ENCODE data around the gene EIF4EBP3.
"Not testable (repeated sequence)": the region's sequence is repeated elsewhere in the genome, so short reads cannot be mapped to it uniquely, and the experiment has no call there.

EIF4EBP3 gene

DNA sequence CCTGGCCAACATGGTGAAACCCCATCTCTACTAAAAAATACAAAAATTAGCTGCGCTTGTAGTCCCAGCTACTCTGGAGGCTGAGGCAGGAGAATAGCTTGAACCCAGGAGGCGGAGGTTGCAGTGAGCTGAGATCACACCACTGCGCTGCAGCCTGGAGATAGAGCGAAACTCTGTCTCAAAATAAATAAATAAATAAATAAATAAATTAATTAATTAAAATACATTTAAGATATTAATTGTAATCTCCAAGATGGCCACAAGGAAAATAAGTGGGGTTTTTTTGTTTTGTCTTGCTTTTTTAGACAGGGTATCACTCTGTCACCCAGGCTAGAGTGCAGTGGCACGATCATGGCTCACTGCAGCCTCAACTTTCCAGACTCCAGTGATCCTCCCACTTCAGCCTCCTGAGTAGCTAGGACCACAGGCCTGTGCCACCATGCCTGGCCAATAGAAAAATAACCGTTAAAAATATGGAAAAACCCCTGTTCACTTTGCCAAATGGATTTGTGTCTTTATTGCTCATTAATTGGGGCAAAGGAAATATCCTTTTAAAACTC lies 31.8 kb downstream of the EIF4EBP3 start:
- DNase-seq (ENCODE audit: low spot score) = not testable (repeated sequence)

DNA sequence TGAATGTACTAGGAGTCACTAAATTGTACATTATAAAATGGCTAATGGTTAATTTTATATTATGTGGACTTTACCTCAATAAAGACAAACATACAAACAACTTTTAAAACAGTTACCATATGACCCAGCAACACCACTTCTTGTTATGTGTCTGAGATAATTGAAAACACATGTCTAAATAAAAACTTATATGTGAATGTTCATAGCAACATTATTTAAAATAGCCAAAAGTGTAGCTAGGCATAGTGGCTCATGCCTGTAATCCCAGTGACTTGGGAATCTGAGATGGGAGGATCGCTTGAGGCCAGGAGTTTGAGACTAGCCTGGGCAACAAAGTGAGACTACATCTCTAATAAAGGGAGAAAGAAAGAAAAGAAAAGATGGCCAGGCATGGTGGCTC lies 40.0 kb downstream of the EIF4EBP3 start:
- DNase-seq (ENCODE audit: low spot score) = no peak

- no peak for DNase-seq (ENCODE audit: low spot score)
Measured at GRCh38 chr5:140588311-140589070, 41.0 kb downstream of the EIF4EBP3 start.

DNA sequence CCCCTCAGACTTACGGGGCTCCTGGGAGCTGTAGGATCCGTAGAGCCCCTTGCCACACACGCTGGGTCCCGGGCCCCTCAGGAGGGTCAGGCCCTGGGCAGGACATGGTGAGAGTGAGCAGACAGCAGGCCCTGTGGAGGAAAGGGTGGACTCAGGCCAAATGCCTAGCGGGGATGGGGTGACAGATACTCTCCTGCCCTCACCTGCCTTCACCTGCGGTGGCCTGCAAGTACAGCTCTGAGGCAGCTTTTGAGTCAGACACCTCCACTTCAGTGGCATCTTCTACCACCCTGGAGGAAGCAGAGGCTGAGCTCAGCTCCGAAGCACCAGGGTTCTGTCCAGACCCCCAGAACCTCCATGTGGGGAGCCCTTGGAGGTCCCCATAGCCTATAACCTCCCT lies 43.4 kb downstream of the EIF4EBP3 start:
- no peak for DNase-seq (ENCODE audit: low spot score)

DNA sequence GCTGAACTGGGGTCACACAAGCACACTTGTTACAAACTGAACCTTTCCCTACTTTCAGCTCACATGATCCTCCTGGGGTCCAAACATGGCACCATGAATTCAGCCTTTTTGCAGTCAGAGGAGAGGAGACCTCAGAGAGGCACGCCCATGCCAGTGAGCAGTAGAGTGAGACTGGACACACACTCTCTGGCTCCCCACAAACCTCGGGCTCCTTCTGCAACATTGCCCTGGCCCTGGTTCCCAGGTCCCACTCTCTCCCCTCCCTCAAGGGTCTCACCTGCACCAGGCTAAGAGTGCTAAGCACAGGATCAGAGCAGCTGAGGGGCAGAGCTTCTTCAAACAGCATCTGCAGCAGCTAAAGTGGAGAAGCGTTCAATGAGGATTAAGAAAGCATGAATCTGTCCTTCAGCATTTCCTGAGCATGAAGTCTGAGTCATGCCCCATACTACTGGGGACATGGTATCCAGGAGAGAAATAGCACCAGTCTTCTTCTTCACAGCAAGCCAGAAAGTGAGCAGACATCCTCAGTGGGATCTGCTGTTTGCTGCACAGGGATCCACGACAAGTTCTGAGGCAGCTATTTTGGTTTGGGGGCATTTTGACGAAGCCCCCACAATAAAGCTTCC lies 44.4 kb downstream of the EIF4EBP3 start:
- DNase-seq (ENCODE audit: low spot score) = no peak

DNA sequence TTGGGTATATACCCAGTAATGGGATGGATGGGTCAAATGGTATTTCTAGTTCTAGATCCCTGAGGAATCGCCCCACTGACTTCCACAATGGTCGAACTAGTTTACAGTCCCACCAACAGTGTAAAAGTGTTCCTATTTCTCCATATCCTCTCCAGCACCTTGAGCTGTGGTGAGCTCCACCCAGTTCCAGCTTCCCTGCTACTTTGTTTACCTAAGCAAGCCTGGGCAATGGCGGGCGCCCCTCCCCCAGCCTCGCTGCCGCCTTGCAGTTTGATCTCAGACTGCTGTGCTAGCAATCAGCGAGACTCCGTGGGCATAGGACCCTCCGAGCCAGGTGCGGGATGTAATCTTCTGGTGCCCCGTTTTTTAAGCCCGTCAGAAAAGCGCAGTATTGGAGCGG lies 45.6 kb downstream of the EIF4EBP3 start:
- DNase-seq (ENCODE audit: low spot score) = not testable (repeated sequence)

GRCh38 chr5:140594169-140594568 lies 46.7 kb downstream of the EIF4EBP3 start:
- DNase-seq (ENCODE audit: low spot score) = no peak

- peak; percentile 70 for DNase-seq (ENCODE audit: low spot score)
Measured at GRCh38 chr5:140595538-140596300, 48.3 kb downstream of the EIF4EBP3 start.

DNA sequence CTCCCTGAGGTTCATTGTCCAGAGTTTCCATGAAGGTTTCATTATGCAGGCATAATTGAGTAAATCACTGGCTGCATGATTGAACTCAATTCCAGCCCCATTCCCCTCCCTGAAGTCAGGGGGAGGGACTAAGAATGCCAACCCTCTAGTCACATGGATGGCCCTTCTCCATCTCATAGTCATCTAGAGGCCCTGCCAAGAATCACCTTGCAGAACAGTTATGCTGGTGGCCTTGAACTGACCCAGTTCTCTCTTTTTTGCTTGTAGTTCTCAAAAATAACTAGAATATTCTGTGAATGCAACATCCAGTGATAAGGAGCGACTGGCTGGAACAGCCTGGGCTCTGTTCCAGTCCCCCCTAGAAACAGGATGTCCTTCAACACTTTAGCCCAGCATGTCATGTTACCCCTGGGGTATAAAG lies 48.9 kb downstream of the EIF4EBP3 start:
- DNase-seq (ENCODE audit: low spot score) = no peak

DNA sequence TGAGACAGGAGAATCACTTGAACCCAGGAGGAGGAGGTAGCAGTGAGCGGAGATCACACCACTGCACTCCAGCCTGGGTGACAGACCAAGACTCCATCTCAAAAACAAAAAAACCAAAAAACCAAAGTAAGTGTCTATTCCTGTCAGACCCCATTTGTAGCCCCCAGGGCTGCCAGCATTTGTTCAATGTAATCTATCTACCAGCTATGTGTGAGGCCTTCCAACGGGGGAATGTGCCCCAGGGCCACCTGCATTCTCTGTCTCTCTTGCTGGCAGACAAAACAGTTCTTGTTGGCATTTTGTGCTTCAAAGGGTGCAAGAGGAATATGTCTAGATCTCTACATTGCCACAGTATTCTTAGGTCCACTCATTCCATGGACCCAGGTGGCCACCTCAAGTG lies 51.4 kb downstream of the EIF4EBP3 start:
- no peak for DNase-seq (ENCODE audit: low spot score)
